Adipose tissue (tissue), 3 donors: ENCODE results near the gene TENT4B. TPM values are rescaled to one million over a fixed set of nuclear protein-coding genes. Genes with fewer than 3 reads are reported as not detected.
"Not testable (repeated sequence)": the region's sequence is repeated elsewhere in the genome, so short reads cannot be mapped to it uniquely, and the experiment has no call there.

Experiments
- H3K27ac ChIP-seq: one replicate; pipeline ENCODE4 v1.5.1; 2013; ENCODE audit warnings: low read depth, low read length
- WGBS, 3 donors: extraction: QIAGEN DNeasy Blood & Tissue Kit; methylation state at CpG; one replicate each; pipeline ENCODE4 v1.1.7; 2013; 5-methylcytosine and 5-hydroxymethylcytosine counted together
- polyA plus RNA-seq, 3 donors: library from polyadenylated mRNA; stranded (reverse); fragments of 200-250 nt; gene quantifications; one replicate each; pipeline ENCODE4 v1.2.3, GENCODE V29; 2013
- donor health status: healthy with polysubstance abuse.
- donor health status: Bipolar disorder and iron deficiency.
- donor health status: healthy.

Gene TENT4B
- polyA plus RNA-seq, 3 donors = 2.5 to 3.4 (median 3.3) TPM

DNA sequence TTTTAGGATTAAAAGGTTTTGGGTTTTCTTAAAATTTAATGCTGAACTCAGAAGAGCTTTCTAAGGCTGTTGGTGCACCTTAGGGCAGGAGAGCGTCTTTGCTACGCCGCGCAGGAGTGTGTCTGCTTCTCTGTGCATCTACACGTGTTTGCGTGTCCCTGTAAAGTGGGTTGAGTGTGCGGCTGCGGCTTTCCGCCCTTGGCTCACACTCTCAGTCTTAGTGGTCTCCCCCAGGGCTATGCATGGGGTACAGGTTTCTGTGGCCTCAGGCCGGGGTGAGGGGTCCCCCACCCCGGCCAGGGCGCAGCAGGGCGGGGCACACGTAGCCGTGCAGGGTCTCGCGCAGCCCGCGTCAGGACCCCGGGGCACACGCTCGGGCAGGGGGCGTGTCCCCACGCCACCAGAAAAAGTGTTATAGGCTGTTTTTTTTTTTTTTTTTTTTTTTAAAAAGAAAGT, 727 bp upstream of the TENT4B start:
- H3K27ac ChIP-seq = peak overlapping the region; percentile 93
- 0 to 1% (median 0%) methylated on average over 24 of the region's 24 CpGs for WGBS, 3 donors

DNA sequence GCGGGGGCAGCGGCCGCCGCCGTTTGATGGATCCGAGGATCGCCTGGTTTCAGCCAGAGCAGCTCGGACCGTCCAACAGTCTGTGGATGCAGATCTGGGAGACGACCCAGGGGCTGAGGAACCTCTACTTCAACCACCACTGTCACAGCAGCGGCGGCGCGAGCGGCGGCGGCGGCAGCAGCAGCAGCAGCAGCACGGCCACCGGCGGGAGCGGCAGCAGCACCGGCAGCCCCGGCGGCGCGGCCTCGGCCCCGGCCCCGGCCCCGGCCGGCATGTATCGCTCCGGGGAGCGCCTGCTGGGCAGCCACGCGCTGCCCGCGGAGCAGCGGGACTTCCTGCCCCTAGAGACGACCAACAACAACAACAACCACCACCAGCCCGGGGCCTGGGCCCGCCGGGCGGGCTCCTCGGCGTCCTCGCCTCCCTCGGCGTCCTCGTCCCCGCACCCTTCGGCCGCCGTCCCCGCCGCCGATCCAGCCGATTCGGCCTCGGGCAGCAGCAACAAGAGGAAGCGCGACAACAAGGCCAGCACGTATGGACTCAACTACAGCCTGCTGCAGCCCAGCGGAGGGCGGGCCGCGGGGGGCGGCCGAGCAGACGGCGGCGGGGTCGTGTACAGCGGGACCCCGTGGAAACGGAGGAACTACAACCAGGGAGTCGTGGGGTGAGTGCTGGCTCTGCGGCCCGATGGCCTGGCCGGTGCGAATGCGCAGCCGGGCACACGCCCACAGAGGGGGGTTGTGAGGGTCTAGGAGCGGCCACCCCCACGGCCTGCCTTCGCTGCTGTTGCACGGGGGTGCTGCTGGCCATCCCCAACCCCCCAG, 702 bp downstream of the TENT4B start:
- WGBS, 3 donors = 1 to 2% (median 1%) methylated on average over 59 to 89 of the region's 89 CpGs
- H3K27ac ChIP-seq = no peak overlapping the region

DNA sequence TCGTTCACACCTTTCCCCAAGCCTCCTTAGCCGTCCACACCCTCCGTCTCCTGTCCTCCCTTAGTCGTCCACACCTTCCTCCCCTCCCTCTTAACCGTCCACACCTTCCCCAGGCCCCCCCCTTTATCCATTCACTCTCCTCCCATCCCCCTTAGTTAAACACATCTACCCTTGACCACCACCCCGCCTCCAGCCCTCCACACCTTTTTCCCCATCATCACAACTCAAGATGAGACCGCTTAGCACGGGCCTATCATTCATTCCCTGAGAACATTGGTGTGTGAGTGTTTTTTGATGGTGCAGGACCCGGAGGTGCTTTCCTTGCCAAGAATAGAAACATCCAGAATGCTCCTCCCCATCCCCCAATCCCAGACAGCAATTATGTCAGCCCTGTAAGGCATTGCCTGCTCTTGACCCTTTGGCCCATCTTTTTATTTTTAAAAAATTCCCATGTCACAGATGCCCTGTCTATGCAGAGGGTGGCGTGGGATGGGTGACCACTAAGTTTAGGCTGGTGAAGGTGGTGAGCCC, 1.4 kb downstream of the TENT4B start:
- 18 to 38% (median 27%) methylated on average over 7 to 10 of the region's 10 CpGs for WGBS, 3 donors
- H3K27ac ChIP-seq = no peak overlapping the region

DNA sequence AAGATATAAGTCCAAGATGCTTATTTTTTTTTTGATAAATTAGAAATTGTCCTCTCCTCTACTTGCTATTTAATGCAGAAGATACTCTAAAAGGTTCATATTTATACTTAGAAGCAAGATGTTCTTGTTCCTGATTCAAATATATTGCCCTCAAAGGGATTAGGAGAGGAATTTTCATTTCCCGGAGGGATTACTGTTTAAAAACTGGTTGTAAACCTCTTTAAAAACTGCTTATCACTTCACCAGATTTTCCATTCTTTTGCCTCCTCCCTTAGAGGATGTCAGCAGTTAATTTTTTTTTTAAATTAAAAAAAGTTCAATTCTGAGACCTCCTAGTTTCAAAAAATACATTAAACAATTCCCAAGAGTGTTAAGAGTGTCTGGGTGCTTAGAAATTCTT, 2.8 kb downstream of the TENT4B start:
- H3K27ac ChIP-seq = no peak overlapping the region
- WGBS, 3 donors = 51 to 56% (median 53%) methylated on average over 1 of the region's 1 CpG

DNA sequence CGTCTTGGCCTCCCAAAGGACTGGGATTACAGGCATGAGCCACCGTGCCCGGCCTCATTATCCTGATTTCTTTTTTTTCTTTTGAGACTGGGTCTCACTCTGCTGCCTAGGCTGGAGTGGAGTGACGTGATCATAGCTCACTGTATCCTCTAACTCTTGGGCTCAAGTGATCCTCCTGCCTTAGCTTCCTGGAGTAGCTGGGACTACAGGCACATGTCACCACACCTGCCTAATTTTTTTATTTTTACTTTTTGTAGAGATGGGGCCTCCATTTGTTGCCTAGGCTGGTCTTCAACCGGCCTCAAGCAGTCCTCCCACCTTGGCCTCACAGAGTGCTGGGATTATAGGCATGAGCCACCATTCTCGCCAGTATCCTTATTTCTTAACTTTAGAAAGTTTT, 3.5 kb downstream of the TENT4B start:
- WGBS, 3 donors = 93 to 96% (median 96%) methylated on average over 6 of the region's 6 CpGs
- H3K27ac ChIP-seq = no peak overlapping the region

DNA sequence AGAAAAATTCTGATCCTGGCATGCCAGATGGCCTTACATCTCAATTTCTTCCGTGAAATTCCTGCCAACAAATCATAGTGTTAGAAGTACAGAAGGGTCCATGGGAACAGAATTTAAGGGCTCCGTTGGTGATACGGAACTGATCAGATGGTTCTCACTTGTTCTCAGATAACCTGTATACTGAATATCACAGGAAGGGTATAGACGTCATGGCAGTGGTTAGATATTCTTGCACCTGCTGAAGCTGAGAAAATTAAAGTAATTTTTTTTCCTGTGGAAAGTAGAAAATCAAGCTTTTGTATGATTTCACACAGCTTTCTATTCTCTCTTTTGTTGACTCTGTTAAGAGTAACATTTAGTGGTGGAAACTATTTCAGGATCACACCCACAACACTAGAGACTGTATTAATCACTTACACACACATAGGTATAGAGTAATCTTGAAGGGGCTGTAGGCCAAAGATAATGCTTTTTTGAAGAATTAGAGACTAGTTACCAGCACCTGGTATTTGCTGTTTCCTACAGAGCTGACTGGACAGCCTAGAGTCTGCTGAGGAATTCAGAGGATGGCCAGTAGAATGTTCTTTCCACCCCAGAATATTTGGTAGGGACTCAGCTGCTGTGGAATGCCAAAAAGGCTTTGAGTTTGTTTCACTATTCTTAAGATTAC, 7.5 kb downstream of the TENT4B start:
- 69 to 82% (median 79%) methylated on average over 4 of the region's 4 CpGs for WGBS, 3 donors
- H3K27ac ChIP-seq = no peak overlapping the region

DNA sequence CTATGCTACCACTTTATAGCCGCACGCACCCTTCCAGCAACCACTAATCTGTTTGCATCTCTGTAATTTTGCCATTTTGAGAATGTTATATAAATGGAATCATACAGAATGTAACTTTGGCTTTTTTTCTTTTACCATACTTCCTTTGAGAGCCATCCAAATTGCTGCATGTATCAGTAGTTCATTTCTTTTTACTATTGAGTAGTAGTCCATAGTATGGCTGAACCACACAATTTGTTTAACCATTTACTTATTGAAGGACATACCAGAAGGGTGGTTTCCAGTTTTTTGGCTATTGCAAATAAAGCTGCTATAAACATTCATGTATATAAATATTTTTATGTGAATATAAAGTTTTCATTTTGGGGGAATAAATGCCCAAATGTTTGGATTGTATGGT, 8.8 kb downstream of the TENT4B start:
- no peak overlapping the region for H3K27ac ChIP-seq
- 95 to 97% (median 96%) methylated on average over 2 of the region's 2 CpGs for WGBS, 3 donors

DNA sequence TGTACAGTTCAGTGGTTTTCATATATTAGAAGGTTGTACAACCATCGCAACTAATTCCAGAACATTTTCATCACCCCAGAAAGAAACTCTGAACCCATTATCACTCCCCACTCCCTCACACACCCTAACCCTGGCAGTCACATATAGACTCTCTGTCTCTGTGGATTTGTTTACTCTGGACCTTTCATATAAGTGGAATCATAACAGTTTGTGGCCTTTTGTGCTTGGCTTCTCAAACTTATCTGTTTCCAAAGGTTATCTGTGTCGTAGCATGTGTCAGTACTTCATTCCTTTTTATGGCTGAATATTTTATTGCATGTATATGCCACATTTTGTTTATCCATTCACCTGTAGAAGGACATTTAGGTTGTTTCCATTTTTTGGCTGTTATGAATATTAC, 12.4 kb downstream of the TENT4B start:
- 73 to 95% (median 88%) methylated on average over 2 of the region's 2 CpGs for WGBS, 3 donors
- no peak overlapping the region for H3K27ac ChIP-seq

DNA sequence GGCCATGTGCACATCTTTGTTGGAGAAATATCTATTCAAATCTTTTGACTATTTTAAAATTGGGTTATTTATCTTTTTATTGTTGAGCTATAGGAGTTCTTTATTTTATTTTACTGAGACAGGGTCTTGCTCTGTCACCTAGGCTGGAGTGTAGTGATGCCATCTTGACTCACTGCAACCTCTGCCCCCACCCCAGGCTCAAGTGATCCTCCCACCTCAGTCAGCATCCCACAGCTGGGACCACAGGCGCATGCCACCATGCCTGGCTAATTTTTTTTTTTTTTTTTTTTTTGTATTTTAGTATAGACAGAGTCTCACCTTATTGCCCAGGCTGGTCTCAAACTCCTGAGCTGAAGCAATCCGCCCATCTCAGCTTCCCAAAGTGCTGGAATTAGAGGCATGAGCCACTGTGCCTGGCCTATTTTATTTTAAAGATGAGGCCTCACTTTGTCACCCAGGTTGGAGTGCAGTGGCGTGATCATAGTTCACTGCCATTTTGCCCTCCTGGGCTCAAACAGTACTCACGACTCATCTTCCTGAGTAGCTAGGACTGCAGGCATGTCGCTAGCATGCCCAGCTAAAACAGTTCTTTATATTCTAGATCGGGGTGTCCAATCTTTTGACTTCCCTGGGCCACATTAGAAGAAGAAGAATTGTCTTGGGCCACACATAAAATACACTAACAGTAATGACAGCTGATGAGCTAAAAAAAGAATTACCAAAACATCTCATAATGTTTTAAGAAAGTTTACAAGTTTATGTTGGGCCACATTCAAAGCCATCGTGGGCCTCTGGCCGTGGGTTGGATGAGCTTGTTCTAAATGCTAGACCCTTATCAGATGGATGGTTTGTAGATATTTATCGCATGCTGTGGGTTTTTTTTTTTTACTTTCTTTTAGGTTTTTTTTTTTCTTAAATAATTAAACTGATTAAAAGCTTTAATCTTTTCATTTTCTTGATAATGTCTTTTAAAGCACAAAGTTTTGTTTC, 13.7 kb downstream of the TENT4B start:
- WGBS, 3 donors = 79 to 83% (median 80%) methylated on average over 9 of the region's 9 CpGs

DNA sequence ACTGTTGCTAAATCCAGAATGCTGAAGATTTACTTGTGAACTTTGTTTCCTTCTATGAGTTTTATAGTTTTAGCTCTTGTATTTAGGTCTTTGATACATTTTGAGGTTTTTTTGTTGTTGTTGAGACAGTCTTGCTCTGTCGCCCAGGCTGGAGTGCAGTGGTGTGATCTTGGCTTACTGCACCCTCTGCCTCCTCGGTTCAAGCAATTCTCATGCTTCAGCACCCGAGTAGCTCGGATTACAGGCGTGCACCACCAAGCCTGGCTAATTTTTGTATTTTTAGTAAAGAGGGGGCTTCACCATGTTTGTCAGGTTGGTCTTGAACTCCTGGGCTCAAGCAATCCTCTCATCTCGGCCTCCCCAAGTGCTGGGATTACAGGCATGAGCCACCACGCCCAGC, 14.4 kb downstream of the TENT4B start:
- 91 to 94% (median 91%) methylated on average over 7 of the region's 7 CpGs for WGBS, 3 donors
- no peak overlapping the region for H3K27ac ChIP-seq

More for the DNA sequence above, 13.7 kb downstream of the TENT4B start:
- no peak overlapping the region for H3K27ac ChIP-seq

DNA sequence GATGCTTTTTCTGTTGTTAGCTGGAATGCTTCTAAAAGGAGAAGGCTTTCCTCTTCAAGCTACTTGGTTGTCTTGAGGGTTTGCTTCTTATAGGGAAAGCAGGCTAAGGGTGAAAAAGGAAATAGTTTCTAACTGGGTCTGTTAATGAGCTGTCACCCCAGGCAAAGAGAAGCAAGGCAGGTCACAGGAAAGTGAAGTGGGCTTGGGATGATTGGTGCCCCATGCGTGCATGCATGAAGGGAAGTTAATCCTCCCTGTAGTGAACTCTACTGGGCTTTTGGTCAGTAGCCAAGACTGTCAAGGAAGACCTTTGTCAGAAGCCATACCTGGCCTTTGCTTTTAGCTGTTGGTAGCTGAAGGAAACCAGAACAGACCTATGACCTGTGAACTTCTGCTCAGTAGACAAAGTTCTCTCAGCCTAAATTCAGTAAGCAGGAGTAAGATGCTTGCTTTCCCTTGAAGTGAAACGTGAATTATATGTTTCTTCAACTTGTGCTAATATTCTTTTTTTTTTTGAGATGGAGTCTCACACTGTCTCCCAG, 16.5 kb downstream of the TENT4B start:
- no peak overlapping the region for H3K27ac ChIP-seq
- 63 to 78% (median 68%) methylated on average over 2 of the region's 2 CpGs for WGBS, 3 donors

DNA sequence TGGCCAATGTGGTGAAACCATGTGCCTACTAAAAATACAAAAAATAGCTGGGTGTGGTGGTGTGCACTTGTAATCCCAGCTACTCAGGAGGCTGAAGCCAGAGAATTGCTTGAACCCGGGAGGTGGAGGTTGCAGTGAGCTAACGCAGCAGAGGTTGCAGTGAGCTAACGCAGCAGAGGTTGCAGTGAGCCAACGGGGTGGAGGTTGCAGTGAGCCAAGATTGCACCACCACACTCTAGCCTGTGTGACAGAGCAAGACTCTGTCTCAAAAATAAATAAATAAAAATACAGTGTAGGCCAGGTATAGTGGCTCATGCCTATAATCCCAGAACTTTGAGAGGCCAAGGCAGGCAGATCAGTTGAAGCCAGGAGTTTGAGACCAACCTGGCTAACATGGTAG, 18.7 kb downstream of the TENT4B start:
- H3K27ac ChIP-seq = not testable (repeated sequence)
- WGBS, 3 donors = 60 to 74% (median 62%) methylated on average over 4 of the region's 4 CpGs

DNA sequence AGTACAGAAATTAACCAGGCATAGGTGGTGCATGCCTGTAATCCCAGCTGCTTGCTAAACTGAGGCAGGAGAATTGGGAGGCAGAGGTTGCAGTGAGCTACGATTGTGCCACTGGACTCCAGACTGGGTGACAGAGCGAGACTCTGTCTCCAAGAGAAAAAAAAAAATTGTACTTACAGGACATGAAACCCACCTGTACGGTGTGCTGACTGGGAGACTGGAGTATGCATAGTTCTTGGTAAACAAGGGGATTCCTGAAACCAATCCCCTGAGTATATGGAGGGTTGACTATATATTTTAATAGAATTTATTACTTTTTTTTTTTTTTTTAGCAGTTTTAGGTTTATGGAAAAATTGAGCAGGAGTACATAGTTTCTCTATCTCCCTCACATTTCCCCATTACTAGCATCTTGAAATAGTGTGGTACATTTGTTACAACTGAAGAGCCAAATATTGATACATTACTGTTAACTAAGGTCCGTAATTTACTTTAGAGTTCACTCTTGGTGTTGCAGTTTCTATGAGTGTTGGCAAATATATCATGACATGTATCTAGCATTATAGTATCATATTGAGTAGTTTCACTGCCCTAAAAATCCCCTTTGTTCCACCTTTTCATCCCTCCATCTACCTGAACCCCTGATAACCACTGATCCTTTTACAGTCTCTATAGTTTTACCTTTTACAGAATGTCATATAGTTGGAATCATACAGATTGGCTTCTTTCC, 19.3 kb downstream of the TENT4B start:
- no peak overlapping the region for H3K27ac ChIP-seq

DNA sequence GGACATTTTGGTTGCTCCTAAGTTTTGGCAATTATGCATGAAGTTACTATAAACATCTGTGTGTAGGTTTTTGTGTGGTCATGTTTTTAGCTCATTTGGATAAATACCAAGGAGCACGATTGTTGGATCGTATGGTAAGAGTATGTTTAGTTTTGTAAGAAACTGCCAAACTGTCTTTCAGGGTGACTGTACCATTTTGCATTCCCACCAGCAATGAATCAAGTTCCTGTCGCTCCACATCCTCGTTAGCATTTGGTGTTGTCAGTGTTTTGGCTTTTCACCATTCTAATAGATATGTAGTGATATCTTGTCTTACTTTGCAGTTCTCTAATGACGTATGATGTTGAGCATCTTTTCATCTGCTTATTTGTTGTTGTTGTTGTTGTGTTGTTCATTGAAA, 20.2 kb downstream of the TENT4B start:
- WGBS, 3 donors = 67 to 84% (median 75%) methylated on average over 5 of the region's 5 CpGs
- no peak overlapping the region for H3K27ac ChIP-seq

More for the DNA sequence above, 19.3 kb downstream of the TENT4B start:
- 66 to 69% (median 67%) methylated on average over 4 of the region's 4 CpGs for WGBS, 3 donors

DNA sequence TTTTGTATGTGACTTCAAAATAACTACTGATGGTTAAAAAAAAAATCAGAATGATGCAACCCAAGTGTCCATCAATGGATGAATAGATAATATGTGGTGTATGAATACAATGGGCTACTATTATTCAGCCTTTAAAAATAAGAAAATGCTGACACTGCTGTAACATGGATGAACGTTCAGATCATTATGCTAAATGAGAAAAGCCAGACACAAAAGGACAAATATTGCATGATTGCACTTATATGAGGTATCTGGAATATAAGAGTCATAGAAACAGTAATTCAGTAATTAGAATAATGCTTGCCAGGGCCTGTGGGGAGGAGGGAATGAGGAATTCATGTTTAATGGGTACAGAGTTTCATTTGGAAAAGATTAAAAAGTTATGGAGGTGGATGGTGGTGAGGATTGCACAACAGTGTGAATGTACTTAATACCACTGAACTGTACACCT, 25.4 kb downstream of the TENT4B start:
- 56 to 68% (median 60%) methylated on average over 1 of the region's 1 CpG for WGBS, 3 donors
- H3K27ac ChIP-seq = no peak overlapping the region

DNA sequence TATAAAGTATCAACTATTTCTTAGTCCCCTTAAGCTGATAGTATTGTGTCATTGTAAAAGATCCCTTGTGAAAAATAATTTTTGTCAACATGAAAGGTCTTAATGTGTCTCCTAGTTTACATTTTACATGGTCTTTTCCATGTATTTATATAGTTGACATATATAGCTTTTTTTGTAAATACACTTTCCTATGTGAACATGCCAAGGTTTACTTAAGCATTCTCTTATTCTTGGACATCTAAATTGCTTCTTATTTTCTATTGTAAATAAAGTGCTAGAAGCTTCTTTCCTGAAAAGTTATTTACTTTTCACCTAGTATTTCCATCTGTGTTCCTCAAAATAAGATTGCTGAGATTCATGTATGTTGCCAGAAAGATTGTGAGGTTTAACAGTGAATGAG, 29.3 kb downstream of the TENT4B start:
- H3K27ac ChIP-seq = no peak overlapping the region

DNA sequence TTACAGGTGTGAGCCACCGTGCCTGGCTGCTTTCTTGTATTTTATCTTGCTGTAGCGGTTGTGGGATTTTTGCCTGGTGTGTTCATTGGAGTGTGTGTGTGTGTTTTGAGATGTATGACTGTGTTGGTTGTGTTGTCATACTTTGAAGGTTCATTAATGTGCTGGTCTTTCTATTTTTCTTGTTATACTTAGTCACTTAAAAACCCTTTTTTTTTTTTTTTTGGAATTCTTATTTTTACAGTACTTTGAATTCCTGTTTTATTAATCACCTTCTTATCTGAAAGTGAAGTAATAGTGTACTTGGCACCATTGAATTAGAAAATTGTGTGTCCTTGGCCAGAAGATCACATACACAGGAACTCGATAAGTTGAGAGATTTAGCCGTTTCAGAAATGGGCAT, 30.2 kb downstream of the TENT4B start:
- no peak overlapping the region for H3K27ac ChIP-seq
- WGBS, 3 donors = 26 to 71% (median 70%) methylated on average over 4 of the region's 4 CpGs
